ENCODE measurements around the gene KCNC3. TPM values are rescaled to one million over a fixed set of nuclear protein-coding genes. Genes with fewer than 3 reads are reported as not detected.
A peak's percentile ranks its signal among the peaks of the same experiment; 100 is the strongest.

The KCNC3 gene
- polyA plus RNA-seq, 2 of the 4 experiments (the other 2 are of a cell fraction), result 0.17 to 1.4 TPM

DNA sequence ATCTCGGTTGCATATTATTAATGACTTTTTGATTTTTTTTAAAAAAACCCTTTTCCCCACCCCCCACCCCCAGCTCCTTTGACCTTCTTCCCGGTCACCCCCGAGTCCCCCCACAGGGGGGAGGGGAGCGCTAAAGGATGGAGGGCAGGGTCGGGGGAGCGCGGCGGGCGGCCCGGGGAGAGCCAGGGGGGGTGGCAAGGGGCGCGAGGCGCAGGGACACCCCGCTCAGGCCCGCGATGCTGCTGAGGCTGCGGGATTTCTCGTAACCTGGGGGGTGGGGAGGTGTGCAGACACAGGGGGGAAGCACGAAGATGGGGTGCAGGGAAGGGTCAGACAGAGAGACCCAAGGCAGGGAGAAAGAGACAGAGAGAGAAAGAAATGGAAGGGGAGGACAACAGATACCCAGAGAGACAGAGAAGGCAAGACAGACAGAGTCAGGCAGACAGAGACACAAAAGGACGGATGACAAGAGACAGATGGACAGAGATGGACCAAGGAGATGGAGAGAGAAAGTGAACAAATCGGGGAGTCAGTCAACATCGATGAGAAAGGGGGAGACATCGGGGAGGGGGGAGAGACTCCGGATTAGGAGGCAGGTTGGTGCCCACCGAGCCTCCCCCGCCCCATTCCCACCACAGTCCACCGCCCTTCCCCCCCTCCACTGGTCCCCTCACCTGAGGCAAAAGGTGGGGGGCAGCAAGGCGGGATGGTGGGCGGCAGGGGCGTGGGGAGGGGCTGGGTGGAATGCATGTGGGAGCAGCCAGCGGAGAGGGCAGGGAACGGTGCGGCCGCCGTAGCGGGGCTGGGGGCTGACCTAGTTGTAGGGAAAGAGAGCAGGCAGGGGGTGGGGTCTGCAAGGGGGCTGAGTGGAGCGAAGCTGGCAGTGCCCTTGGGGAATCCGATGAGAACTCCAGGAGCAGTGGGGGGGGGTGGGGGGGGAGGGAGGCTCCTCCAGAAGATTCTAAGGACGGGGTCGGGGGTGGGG lies 14.2 kb downstream of the KCNC3 start:
- WGBS (ENCODE audit: missing lambda C conversion rate), result 3% methylated on average over 14 of the region's 40 CpGs
- no peak for ATAC-seq
- Histone ChIP-seq H3K4me1 (peaks cover 23% of the 10 kb centered on the region), H3K4me3 (peak overlapping the region; percentile 46), H3K27ac (peak overlapping the region; percentile 70 to 82; a peak in 4 of 6 replicates), H3K9me3 (no peaks in the 10 kb centered on the region), H3K4me2 (peak overlapping the region; percentile 82)
- FAIRE-seq, result peak; percentile 84
- no peak for TF ChIP-seq RCOR1 (IDR thresholded peaks at IDR 0.05; ENCODE audit: low read depth, low read length)
- TF ChIP-seq CEBPB (IDR thresholded peaks at IDR 0.05), result no peak
- no peak for TF ChIP-seq EHF (CRISPR knock-in tag; IDR thresholded peaks at IDR 0.05)
- no peak for TF ChIP-seq HES2 (IDR thresholded peaks at IDR 0.05)
- no peak for TF ChIP-seq ESRRA (IDR thresholded peaks at IDR 0.05; ENCODE audit: borderline replicate concordance, low read length)
- TF ChIP-seq ZC3H11A (IDR thresholded peaks at IDR 0.05), result no peak
- no peak for TF ChIP-seq ZNF302 (CRISPR knock-in tag; IDR thresholded peaks at IDR 0.05)
- no peak for TF ChIP-seq NR3C1 (IDR thresholded peaks at IDR 0.05)
- TF ChIP-seq, protein P1, sequence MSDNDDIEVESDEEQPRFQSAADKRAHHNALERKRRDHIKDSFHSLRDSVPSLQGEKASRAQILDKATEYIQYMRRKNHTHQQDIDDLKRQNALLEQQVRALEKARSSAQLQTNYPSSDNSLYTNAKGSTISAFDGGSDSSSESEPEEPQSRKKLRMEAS (IDR thresholded peaks at IDR 0.05), result no peak
- TF ChIP-seq NPAS2 (CRISPR knock-in tag; IDR thresholded peaks at IDR 0.05; ENCODE audit: borderline replicate concordance), result no peak
- no peak for TF ChIP-seq BCL3 (IDR thresholded peaks at IDR 0.05)
- no peak for TF ChIP-seq SREBF2 (IDR thresholded peaks at IDR 0.05)
- no peak for TF ChIP-seq FOXS1 (CRISPR knock-in tag; IDR thresholded peaks at IDR 0.05)
- TF ChIP-seq EHMT2 (IDR thresholded peaks at IDR 0.05; ENCODE audit: low read depth), result no peak
- TF ChIP-seq ATOH8 (CRISPR knock-in tag; IDR thresholded peaks at IDR 0.05; ENCODE audit: low read depth), result no peak
- DNase-seq (ENCODE audit: low read depth in 1 of 2, low spot score in 1 of 2), result no peak
- ChIA-PET POLR2A (interaction anchor here (1.0 to 1.5 kb wide), 4 partner anchors 11 to 19 kb away, joined by 4 to 23 read pairs (median 6); partner anchors contain the start of gene KCNC3), CTCF (interaction anchor here (0.6 to 3.3 kb wide), 13 partner anchors 10 to 167 kb away, joined by 3 to 15 read pairs (median 4); partner anchors contain the start of gene KCNC3)

- Histone ChIP-seq H3K9me3 (no peaks in the 10 kb centered on the region), H3K4me3 (peak overlapping the region; percentile 46; the same call in 1 of the 3 replicates), H3K4me2 (peak overlapping the region; percentile 82), H3K4me1 (peaks cover 23% of the 10 kb centered on the region), H3K27ac (no peak overlapping the region; a peak in 2 of 6 replicates)
- FAIRE-seq (no peak), DNase-seq (ENCODE audit: low read depth in 1 of 2, low spot score in 1 of 2) (no peak), ATAC-seq (no peak)
- TF ChIP-seq RARB (CRISPR knock-in tag; IDR thresholded peaks at IDR 0.05) (no peak), GATA3 (IDR thresholded peaks at IDR 0.05; ENCODE audit: borderline replicate concordance) (no peak), PHF8 (IDR thresholded peaks at IDR 0.05; ENCODE audit: borderline replicate concordance, low read depth) (no peak)
- WGBS (ENCODE audit: missing lambda C conversion rate), result 45% methylated on average over 15 of the region's 20 CpGs
- CTCF ChIA-PET, result interaction anchor here (1.0 to 3.6 kb wide), 3 partner anchors 15 to 167 kb away, joined by 3 to 12 read pairs (median 12); partner anchors contain the start of gene KCNC3
- POLR2A ChIA-PET, result interaction anchor here (0.6 to 1.0 kb wide), 2 partner anchors 12 to 15 kb away, joined by 4 read pairs; partner anchors contain the start of gene KCNC3
Measured at GRCh38 chr19:50313812-50314536, 15.2 kb downstream of the KCNC3 start.

Measured in A549 (cell line).